ENCODE results near the gene PCCA.

PCCA gene

GRCh38 chr13:100491164-100491842, 402.4 kb downstream of the PCCA start:
- TF ChIP-seq, protein P1, sequence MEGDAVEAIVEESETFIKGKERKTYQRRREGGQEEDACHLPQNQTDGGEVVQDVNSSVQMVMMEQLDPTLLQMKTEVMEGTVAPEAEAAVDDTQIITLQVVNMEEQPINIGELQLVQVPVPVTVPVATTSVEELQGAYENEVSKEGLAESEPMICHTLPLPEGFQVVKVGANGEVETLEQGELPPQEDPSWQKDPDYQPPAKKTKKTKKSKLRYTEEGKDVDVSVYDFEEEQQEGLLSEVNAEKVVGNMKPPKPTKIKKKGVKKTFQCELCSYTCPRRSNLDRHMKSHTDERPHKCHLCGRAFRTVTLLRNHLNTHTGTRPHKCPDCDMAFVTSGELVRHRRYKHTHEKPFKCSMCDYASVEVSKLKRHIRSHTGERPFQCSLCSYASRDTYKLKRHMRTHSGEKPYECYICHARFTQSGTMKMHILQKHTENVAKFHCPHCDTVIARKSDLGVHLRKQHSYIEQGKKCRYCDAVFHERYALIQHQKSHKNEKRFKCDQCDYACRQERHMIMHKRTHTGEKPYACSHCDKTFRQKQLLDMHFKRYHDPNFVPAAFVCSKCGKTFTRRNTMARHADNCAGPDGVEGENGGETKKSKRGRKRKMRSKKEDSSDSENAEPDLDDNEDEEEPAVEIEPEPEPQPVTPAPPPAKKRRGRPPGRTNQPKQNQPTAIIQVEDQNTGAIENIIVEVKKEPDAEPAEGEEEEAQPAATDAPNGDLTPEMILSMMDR (IDR thresholded peaks at IDR 0.05; ENCODE audit: borderline replicate concordance, control extremely low read depth, extremely low read depth, insufficient read depth, missing control alignments), result no peak
- in situ Hi-C loops (cut with MboI; ENCODE audit: low sequenced_read_pairs, unreplicated experiment), result no loop called here
- DNase-seq (ENCODE audit: low spot score), result no peak

DNA sequence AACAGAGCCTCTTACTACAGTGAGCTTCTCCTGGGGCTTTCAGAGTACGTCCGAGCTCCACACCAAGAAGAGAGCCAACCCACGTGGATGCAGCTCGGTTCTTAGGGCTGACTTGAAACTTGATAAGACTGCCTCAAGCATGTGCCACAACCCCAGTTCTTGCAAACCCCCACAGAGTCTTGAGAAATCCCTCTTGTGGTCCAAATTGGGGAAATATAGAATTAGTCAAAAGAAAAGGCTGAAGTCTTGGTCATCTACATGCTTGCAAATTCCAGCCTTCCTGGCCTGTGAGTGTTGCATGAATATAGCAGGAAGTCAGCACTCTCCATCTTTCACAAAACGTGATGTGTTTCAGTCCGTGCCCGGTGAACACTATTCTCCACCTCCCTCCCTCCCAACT, 404.5 kb downstream of the PCCA start:
- no peak for DNase-seq (ENCODE audit: low spot score)
- in situ Hi-C loops (cut with MboI; ENCODE audit: low sequenced_read_pairs, unreplicated experiment), result no loop called here

GRCh38 chr13:100495455-100495854, 406.6 kb downstream of the PCCA start:
- TF ChIP-seq, protein P1 (IDR thresholded peaks at IDR 0.05; ENCODE audit: borderline replicate concordance, control extremely low read depth, extremely low read depth, insufficient read depth, missing control alignments), result no peak
- DNase-seq (ENCODE audit: low spot score), result no peak
- in situ Hi-C loops (cut with MboI; ENCODE audit: low sequenced_read_pairs, unreplicated experiment), result no loop called here

More for the DNA sequence above, 404.5 kb downstream of the PCCA start:
- TF ChIP-seq, protein P1 (IDR thresholded peaks at IDR 0.05; ENCODE audit: borderline replicate concordance, control extremely low read depth, extremely low read depth, insufficient read depth, missing control alignments), result no peak

- DNase-seq (ENCODE audit: low spot score), result no peak
- in situ Hi-C loops (cut with MboI; ENCODE audit: low sequenced_read_pairs, unreplicated experiment), result no loop called here
- TF ChIP-seq, protein P1 (IDR thresholded peaks at IDR 0.05; ENCODE audit: borderline replicate concordance, control extremely low read depth, extremely low read depth, insufficient read depth, missing control alignments), result no peak
Measured at GRCh38 chr13:100497389-100497788, 408.5 kb downstream of the PCCA start.

- in situ Hi-C loops (cut with MboI; ENCODE audit: low sequenced_read_pairs, unreplicated experiment), result loop anchor here (25.0 kb wide), 1 partner anchor 590 kb away; no protein-coding TSS in a partner anchor
- TF ChIP-seq, protein P1 (IDR thresholded peaks at IDR 0.05; ENCODE audit: borderline replicate concordance, control extremely low read depth, extremely low read depth, insufficient read depth, missing control alignments), result no peak
- no peak for DNase-seq (ENCODE audit: low spot score)
Measured at GRCh38 chr13:100502446-100502845, 413.6 kb downstream of the PCCA start.

- no peak for DNase-seq (ENCODE audit: low spot score)
- in situ Hi-C loops (cut with MboI; ENCODE audit: low sequenced_read_pairs, unreplicated experiment), result loop anchor here (25.0 kb wide), 1 partner anchor 591 kb away; no protein-coding TSS in a partner anchor
- TF ChIP-seq, protein P1 (IDR thresholded peaks at IDR 0.05; ENCODE audit: borderline replicate concordance, control extremely low read depth, extremely low read depth, insufficient read depth, missing control alignments), result no peak
Measured at GRCh38 chr13:100503622-100504021, 414.7 kb downstream of the PCCA start.

Data from GM13976 (cell line).